Middle frontal gyrus (tissue), 1 donor: ENCODE measurements around the gene SNX24.
"Not testable (repeated sequence)": the region's sequence is repeated elsewhere in the genome, so short reads cannot be mapped to it uniquely, and the experiment has no call there.

Source experiments
- DNase-seq: peaks from one replicate; pipeline ENCODE4 v3.0.0-alpha.2; 2015; ENCODE audit warnings: low spot score; ENCODE audit errors: extremely low spot score

SNX24 gene

DNA sequence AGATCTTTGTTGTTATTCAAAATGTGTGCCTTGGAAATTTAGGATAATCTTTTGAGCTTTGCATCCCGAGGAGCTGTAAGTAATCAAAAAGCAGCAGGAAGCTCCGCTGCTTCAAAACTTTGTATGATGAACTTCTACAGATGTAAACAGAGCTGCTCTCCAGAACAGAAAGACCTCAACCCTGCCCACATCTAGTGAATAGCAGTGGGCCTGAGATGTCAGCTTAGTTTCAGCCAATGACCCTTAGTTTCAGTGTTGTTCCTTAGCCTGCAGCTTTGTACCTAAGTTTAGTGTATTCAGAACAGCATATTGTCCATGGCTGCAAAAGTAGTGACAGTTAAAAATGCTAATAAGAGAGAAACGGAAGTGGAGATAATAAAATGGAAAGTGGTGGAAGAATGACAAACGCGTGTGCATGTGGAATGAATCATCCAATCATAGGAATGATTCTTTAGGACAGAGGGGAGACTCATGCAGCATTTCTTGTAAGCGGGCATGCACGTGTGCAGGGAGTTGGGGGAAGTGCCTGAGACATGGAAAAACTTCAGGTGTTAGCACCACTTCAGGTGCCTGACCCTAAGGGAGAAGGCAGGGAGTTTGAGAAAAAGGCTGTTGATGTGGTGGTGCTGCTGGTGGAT is 24.9 kb downstream of the SNX24 start:
- DNase-seq = no peak

DNA sequence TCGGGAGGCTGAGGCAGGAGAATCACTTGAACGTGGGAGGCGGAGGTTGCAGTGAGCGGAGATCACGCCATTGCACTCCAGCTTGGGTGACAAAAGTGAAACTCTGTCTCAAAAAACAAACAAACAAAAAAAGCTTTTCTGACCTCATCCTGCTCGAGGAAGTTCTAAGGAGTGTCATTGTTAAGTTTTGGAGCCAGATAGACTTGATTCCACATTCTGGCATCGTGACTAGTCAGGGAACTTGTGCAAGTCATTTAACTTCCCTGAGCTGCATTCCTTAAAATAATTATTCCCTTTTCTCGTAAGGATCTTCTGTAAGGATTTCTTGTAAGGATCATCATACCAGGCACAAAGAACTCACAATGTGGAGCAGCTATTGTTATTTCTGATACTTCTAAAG is 26.2 kb downstream of the SNX24 start:
- no peak for DNase-seq

DNA sequence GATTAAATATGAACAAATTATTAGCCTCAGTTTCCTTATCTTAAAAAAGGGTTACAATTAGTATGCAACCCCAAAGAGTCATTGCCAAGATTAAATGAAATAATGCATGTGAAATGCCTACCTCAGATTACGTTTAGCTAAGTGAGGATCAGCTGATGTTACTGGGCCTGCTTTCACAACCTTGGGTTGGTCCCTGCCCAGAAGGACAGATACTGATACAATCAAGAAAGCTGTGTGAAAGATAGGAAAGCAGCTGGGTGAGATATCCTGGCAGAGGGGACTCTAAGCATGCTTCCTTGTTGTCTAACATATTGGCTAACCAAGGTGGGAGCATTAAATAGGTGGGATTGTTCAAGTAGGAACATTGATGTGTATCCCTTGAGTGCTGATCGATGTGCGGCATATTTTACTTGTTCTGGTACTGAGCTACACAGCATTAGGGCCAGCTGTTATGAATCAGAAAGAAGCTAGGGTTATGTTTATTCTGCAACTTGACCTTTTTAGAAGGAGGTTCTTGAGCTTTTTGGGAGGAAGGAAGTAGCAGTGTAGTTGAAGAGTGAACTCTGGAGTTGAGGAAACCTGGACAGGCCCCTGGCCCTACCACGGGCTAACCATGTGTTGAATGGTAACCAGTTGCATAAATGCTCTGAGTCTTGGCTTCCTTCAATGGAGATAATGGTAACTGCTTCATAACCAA is 28.9 kb downstream of the SNX24 start:
- DNase-seq = no peak

DNA sequence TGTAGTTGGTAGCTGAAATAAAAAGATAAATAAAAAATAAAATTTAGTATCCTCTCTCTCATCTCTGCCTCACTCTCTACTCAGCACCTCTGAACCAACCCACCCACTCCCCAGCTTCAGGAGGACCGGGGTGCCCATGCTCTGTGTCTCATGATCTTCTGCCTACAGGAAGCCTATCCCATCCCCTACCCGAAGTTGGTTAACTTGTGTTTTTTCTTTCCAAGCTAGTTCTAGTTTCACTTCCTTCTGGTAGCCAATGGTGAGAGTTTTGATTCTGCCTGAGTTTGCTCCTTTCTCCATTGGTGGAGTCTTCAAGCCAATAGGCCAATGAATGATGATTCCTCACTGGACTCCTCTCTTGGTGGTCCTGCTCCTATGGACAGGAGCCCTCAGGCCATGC is 32.1 kb downstream of the SNX24 start:
- DNase-seq = no peak

DNA sequence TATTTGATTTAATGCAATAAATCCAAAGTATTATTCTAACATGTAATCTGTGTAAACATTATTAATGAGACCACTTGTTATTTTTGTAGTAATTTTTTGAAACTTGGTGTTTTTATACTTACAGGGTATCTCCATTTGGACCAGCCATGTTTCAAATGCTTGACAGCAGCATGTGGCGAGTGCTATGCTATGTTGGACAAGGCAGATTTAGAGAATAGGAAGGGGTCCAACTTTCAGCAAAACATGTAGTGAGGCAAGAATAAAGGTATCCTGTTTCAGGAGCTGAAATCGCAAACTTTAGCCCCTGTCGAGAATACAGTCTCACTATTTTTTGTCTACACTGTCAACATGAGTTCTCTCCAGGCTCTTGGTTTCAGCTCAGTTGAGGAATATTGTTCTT is 33.7 kb downstream of the SNX24 start:
- no peak for DNase-seq

DNA sequence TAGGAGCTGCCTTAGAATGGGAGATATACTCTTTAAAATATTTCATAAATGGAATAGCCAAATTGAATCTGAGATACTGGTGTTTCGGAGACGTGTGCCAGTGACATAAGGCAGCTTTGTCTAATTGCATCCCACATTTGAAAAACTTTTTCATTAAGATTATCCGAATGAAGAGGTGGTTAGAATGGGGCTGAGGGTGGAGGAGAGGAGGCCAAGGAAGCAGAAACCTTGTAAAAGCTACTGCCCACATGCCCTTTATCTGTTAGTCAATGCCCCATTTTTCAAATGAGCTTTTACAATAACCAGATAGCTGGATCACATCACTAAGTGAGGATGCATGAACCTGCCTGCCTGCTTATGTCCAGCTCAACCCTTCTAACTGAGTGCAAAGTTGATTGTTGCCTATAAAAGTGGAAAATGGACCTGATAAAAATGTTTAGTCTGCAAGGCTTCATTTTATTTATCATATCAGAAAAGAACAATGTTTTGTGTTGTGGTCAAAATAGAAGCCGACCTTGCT is 34.8 kb downstream of the SNX24 start:
- no peak for DNase-seq

DNA sequence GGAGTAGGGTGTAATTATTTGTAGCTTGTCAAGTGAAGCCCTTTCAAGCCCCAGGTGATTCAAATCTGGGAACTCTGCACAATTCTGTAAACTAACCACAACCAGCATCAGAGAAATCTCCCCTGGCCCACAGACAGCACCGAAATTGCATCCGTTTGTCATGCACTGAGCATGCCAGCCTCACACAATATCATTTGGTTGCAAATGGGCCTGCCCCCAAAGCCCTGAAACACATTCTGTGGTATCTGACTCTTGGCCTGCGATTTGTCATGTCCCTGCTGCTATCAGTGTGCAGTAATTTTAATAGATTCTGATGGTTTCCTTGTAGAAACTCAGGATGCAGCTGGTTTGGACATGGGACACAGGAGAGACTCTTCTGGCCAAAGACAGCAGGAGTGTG is 35.3 kb downstream of the SNX24 start:
- no peak for DNase-seq

DNA sequence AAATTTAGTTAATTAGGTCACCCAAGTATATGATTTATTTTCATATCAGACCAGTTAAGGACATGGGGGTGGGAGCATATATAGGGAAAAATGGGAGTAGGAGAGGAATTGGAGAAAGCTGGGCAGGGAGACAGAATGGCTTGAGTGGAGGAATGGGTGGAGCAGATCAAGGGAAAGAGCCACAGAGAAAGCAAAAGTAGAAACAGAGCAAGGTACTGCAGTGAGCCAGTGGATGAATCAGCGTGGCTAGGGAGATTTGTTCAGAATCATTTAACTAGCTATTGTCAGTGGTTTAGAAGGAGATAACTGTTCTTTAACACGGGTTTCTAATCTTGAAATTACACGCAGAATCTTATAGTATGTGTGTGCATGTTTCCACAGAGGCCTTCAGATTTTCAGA is 37.4 kb downstream of the SNX24 start:
- no peak for DNase-seq

DNA sequence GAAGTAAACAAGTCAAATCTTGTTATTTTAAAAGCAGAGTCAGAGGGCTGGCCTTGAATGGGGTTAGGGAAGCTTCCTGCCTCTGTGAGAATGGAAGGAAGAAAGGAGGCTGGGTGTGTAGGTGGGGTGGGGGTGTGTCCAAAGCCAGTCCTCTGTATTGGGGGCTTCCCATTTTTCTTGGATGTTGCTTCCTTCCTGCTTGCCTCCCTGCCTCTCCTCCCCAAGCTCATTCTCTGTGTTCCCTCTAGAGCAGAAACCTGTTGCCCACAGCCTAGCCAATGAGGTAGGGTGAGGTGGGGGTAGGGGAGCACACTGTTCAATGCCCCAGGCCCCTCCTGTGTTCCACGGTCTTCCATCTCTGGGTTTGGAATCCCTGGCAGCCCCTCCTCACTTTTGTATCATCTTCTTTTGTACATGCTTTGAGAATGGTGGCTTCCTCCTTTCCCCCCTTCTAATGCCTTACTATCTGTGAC is 39.7 kb downstream of the SNX24 start:
- DNase-seq = no peak

DNA sequence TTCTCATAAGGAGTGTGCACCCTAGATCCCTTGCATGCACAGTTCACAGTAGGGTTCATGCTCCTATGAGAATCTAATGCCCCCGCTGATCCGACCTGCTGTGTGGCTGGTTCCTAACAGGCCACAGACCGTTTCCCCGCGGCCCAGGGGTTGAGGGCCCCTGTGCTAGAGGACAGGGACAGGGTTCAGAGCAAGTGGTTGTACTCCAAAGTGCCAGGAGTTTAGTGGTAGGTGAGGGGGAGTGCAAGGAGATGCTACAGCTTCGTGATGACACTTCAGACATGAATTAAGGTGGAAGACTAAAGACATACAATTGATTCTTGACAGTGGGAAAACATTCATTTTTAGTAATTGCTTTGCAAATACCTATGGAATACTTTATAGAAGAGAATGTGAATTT is 40.5 kb downstream of the SNX24 start:
- DNase-seq = no peak

DNA sequence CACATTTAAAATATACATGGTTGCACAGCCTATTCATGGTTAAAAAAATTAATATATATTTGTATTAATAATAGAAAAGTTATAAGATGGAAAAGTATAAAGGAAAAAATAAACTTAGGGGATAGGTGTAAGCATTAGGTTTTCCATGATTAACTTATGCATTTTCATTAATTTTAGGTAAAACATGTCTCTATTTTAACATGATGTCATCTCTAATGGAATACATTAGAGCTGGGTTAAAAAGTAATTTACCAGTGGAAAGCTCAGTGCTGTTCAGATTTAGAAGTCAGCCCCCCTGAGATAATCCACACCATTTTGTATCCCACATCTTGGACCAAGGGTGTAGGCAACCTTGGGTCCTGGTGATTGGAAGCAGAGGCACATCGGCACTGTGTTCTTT is 49.7 kb downstream of the SNX24 start:
- DNase-seq = no peak

DNA sequence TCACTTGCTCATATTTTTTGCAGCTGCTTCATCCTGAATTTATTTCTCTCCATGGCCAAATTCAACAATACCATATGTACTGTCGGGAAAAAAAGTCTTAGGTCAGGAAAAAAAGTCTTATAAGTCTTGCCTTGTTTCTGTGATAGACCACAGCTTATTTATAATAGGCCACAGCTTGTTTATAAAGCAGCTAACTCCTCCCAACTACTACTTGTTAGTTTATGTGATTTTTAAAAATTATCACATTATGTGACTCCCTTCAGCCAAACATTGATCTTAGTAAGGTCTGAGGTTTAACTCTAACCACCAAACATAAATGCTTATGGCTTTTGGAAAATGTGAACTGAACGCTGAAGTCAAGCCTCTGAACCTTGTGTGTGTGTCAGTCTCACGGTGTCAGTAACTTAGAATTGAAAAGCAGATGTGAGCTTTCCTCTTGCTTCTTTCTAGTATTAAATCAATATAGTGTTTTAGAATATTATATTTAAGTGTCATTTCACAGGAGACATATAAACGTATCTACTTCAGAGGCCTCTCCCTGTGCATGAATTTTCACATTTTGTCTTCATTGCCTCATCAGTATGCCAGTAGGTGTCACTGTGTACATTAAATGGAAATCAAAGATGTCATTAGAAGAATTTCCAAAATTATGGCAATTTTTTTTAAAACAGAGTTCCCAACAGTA is 51.3 kb downstream of the SNX24 start:
- DNase-seq = no peak

DNA sequence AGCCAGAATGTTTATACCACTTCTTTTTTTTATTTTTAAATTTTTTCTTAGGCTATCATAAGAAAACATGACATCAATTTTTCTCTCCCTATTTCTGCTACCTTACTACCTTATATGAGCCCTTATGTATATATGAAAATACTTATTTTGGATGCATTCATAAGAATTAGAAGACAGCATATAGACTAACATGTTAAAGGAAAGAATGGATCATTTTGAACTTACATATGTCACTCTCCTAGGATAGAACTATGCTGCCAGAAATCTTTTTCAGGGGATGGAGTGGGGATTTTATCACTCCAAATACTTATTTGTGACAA is 51.8 kb downstream of the SNX24 start:
- DNase-seq = no peak

DNA sequence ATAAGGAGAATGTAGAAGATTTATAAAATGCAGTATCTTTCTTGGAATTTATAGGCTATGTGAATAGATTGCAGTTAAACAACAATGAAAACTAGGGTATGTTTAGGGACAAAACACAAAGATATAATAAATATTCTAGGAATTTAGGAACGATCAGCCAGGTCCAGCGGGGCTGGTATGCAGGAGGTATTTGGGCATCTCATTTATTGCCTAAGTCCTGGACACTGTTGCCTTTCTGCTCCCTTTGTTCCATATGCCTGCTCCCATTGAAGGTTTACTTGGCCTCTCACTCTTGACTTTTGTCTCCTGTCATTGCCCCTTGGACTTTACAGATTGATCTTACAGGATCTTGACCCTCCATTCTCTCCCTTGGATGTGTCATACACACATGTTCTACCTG is 55.9 kb downstream of the SNX24 start:
- no peak for DNase-seq

DNA sequence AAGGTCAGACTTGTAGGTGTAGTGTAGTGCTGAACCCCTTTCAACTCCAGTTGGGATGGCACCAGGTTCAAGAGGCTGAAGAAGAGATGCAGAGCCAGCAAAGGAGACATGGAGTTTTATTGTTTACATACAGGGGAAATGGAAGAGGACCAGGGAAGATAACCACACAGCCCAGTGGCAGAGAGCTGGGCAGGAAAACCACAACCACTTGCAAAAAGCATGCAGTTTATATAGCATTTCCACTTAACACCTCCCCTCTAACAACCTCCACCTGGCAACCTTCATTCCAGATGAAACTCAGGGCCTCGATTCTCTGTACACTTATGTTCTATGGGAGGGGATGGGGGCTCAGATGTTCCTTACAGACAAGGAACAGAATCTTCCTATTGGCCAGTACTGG is 56.9 kb downstream of the SNX24 start:
- no peak for DNase-seq

DNA sequence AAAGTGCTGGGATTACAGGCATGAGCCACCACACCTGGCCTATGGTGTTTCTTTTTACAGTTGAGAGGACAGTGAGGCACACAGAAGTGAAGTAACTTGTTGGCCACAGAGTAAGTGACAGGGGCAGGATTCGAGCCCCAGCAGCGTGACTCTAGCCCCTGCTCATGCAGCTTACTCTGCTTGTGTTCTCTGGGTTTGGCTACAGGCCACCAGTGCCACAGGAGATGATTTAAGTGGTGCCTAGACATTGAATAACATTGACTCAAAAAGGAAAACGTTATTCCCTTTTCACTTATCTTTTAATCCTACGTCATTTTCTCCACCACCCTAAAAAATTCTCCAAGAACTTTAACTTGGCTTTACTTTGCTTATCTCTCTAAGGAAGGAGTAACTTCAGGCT is 61.4 kb downstream of the SNX24 start:
- DNase-seq = no peak

DNA sequence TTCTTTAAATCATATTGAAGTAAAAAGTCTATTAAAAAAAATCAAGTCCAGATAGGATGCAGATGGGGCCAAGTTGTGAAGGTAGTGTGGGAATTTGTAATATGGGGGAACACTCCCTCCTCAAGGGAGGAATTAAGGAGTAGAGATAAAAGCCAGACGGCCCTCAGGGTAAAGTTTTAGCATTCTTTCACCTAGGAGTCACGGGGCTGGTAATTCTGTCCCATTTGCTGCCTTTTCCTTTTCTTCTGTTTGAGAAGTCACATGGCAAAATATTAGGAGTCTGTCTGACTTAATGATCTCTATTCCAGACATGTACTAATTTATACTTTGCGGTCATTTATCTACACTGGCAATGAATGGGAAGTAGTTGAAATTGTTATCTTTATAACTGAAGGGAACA is 61.9 kb downstream of the SNX24 start:
- DNase-seq = no peak

DNA sequence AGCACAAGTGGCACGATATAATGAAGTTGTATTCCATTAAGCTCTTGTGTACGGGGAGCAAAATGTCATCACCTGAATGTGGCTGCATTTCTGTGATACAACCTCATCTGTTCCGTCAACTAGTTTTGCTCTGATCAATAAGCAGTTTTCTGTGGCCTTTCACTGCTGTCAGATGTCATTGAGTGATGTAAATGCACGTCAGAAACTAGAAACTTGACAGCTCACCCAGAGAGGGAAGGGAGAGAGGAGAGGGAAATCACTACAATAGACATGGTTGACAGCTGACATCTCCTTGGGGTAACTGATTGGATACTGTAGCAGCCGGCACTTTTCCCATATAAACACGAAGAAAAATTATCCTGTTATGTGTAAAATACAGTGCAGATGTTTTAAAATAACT is 62.7 kb downstream of the SNX24 start:
- DNase-seq = no peak

DNA sequence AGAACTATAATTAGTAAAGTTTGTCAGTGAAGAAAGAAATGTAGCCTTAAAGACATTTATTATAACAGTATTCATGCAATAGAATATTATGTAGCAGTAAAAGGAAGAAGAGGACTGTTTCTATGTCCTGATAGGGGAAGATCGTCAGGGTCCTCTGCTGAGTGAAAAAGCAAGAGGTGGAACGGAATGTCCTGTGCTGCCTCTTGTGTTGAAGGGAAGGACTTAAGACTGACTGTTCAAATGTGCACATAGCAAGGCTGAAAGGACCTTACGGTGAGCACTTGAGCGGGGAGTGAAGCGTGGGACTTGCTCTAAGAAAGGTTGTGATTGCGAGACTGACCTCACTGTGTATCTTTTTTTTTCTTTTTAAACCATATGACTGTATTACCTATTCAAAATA is 63.2 kb downstream of the SNX24 start:
- DNase-seq = no peak

DNA sequence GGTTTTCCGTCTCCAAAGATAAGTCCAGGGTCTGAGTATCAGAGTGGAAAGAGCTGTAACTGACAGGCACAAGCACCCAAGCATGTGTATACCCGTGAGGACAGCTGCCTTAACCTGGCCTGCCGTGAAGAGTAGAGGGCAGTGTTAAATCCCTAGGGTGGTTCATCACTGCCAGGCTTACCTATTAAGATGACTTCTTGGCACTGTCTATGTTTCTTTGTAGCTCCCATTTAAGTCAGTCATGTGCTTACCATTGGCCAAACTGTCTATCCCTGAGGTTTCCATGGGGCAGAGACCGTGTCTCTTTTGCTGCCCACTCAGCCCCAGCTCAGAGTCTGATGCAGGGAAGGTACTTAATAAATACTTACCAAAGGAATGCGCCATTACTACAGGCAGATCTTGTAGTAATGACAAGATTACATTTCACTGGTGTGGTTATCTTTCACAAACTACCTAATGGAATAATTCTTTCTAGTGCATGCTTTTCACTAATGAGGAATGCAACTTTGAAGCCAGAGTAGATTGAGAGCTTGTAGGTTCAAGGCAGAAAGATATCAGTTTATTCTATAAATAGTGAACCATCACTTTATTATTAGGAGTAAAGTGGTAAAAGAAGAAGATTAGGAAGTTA is 64.2 kb downstream of the SNX24 start:
- no peak for DNase-seq

DNA sequence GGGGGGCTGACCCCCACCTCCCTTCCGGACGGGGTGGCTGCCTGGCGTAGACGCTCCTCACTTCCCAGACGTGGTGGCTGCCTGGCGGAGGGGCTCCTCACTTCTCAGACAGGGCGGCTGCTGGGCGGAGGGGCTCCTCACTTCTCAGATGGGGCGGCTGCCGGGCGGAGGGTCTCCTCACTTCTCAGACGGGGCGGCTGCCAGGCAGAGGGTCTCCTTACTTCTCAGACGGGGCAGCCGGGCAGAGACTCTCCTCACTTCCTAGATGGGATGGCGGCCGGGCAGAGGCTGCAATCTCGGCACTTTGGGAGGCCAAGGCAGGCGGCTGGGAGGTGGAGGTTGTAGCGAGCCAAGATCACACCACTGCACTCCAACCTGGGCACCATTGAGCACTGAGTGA is 68.0 kb downstream of the SNX24 start:
- not testable (repeated sequence) for DNase-seq
